H1 (cell line): ENCODE measurements around the gene SCN4A. TPM values are rescaled to one million over a fixed set of nuclear protein-coding genes. Genes with fewer than 3 reads are reported as not detected.
A peak's percentile ranks its signal among the peaks of the same experiment; 100 is the strongest.

Experiments used
- CTCF ChIA-PET: fragments of 300-600 bp; sonication (Branson Sonifier 250); formaldehyde crosslinking; loops from one replicate; lab custom pipeline; 2021; ENCODE audit not compliant: partially characterized antibody; lab: Charles Lee
- POLR2A ChIA-PET: fragments of 300-600 bp; sonication (Branson Sonifier 250); formaldehyde crosslinking; loops from one replicate; lab custom pipeline; 2021; ENCODE audit warnings: inconsistent platforms; ENCODE audit not compliant: partially characterized antibody; lab: Charles Lee
- DNase-seq, 2 experiments: peaks; one replicate each; pipeline versions ENCODE4 v3.0.0 to v3.0.0-alpha.2; 2010 to 2022; ENCODE audit warnings: low spot score in 2 of 2, low read depth in 1 of 2, mixed read lengths in 1 of 2
- FAIRE-seq: peaks from 2 replicates; lab custom pipeline; 2011; peaks lifted over from hg19 to GRCh38; lab: Jason Lieb, UNC
- H2AFZ ChIP-seq: 2 replicates; pipeline ENCODE4 v1.8.1; 2012; ENCODE audit warnings: low read length, inconsistent platforms
- H2AK5ac ChIP-seq: 2 replicates; pipeline ENCODE4 v1.6.1; 2013; ENCODE audit warnings: low read depth, low read length
- H2BK120ac ChIP-seq: replicated peaks from 2 replicates; pipeline ENCODE3; 2013; ENCODE audit warnings: low read depth, low read length, inconsistent platforms
- H2BK12ac ChIP-seq: 2 replicates; pipeline ENCODE4 v1.6.1; 2013; ENCODE audit warnings: low read depth, low read length
- H2BK15ac ChIP-seq: 2 replicates; pipeline ENCODE4 v1.6.1; 2013; ENCODE audit warnings: low read length
- H2BK20ac ChIP-seq: 2 replicates; pipeline ENCODE4 v1.6.1; 2013; ENCODE audit warnings: low read length
- H2BK5ac ChIP-seq: 2 replicates; pipeline ENCODE4 v1.6.1; 2013; ENCODE audit warnings: low read depth, low read length
- H3K14ac ChIP-seq: 2 replicates; pipeline ENCODE4 v1.6.1; 2013; ENCODE audit warnings: inconsistent platforms; ENCODE audit not compliant: insufficient read length
- H3K18ac ChIP-seq: 2 replicates; pipeline ENCODE4 v1.6.1; 2013; ENCODE audit warnings: low read length; ENCODE audit errors: extremely low read depth
- H3K23ac ChIP-seq: 2 replicates; pipeline ENCODE4 v1.6.1; 2013; ENCODE audit warnings: inconsistent platforms; ENCODE audit not compliant: insufficient read length
- H3K23me2 ChIP-seq: 2 replicates; pipeline ENCODE4 v1.6.1; 2013; ENCODE audit warnings: low read depth, low read length
- H3K27ac ChIP-seq: 2 replicates; pipeline ENCODE4 v1.6.1; 2011; ENCODE audit warnings: low read depth, low read length, inconsistent platforms
- H3K27me3 ChIP-seq, 4 experiments: replicated peaks in 1 of 4; 1 replicate in 1 of 4; 2 replicates in 3 of 4; pipeline versions ENCODE4 v1.6.1 to v1.8.1; 2011 to 2013; ENCODE audit warnings: low read length in 3 of 4, mild to moderate bottlenecking in 3 of 4, inconsistent platforms in 2 of 4, mixed read lengths in 2 of 4, moderate library complexity in 1 of 4; ENCODE audit not compliant: control insufficient read depth in 3 of 4, insufficient read depth in 3 of 4; ENCODE audit errors: extremely low read depth in 1 of 4
- H3K36me3 ChIP-seq, 4 experiments: 2 replicates each; pipeline versions ENCODE4 v1.6.1 to v1.8.1; 2011 to 2013; ENCODE audit warnings: mild to moderate bottlenecking in 4 of 4, low read length in 3 of 4, moderate library complexity in 2 of 4, control low read depth in 1 of 4, inconsistent platforms in 1 of 4; ENCODE audit not compliant: insufficient read depth in 4 of 4, control insufficient read depth in 2 of 4
- H3K4ac ChIP-seq: replicated peaks from 2 replicates; pipeline ENCODE3; 2013; ENCODE audit warnings: low read length, low read depth, mixed read lengths, inconsistent platforms; ENCODE audit not compliant: insufficient read length
- H3K4me1 ChIP-seq, 4 experiments: replicated peaks in 1 of 4; 1 replicate in 1 of 4; 2 replicates in 3 of 4; pipeline versions ENCODE4 v1.6.1 to v1.8.1; 2011 to 2013; ENCODE audit warnings: low read length in 3 of 4, inconsistent platforms in 2 of 4, mixed read lengths in 1 of 4; ENCODE audit not compliant: insufficient read depth in 4 of 4, control insufficient read depth in 3 of 4
- H3K4me2 ChIP-seq, 2 experiments: 2 replicates each; pipeline versions ENCODE4 v1.6.1 to v1.8.1; 2011 to 2013; ENCODE audit warnings: low read depth in 2 of 2, low read length in 2 of 2, control low read depth in 1 of 2, inconsistent platforms in 1 of 2, mild to moderate bottlenecking in 1 of 2; ENCODE audit not compliant: insufficient read depth in 1 of 2
- H3K4me3 ChIP-seq, 4 experiments: fragments of 200-600, 300-600 bp in 1 of 4; sonication (generic), shearing (Covaris generic), sonication (Bioruptor Twin) in 1 of 4; 2 replicates each; pipeline versions ENCODE4 v1.5.1 to v1.8.1; 2011 to 2016; ENCODE audit warnings: low read length in 4 of 4, low read depth in 3 of 4, control low read depth in 2 of 4, inconsistent platforms in 2 of 4, mild to moderate bottlenecking in 2 of 4, mixed read lengths in 1 of 4, moderate library complexity in 1 of 4; ENCODE audit not compliant: insufficient read depth in 2 of 4; ENCODE audit errors: extremely low read depth in 1 of 4
- H3K56ac ChIP-seq: replicated peaks from 2 replicates; pipeline ENCODE3; 2013; ENCODE audit warnings: low read depth, mild to moderate bottlenecking, mixed read lengths, low read length, inconsistent platforms; ENCODE audit not compliant: insufficient read length
- H3K79me1 ChIP-seq: 2 replicates; pipeline ENCODE4 v1.6.1; 2013; ENCODE audit warnings: low read depth, low read length, control low read depth
- H3K79me2 ChIP-seq, 2 experiments: 2 replicates each; pipeline versions ENCODE4 v1.6.1 to v1.8.1; 2012 to 2013; ENCODE audit warnings: low read length in 2 of 2, mild to moderate bottlenecking in 2 of 2, inconsistent platforms in 1 of 2; ENCODE audit not compliant: insufficient read depth in 2 of 2, control insufficient read depth in 1 of 2
- H3K9ac ChIP-seq, 4 experiments: replicated peaks in 1 of 4; 1 replicate in 1 of 4; 2 replicates in 3 of 4; pipeline versions ENCODE4 v1.6.1 to v1.8.1; 2011 to 2013; ENCODE audit warnings: low read depth in 3 of 4, low read length in 3 of 4, control low read depth in 2 of 4, mild to moderate bottlenecking in 2 of 4, moderate library complexity in 2 of 4, inconsistent platforms in 1 of 4; ENCODE audit errors: extremely low read depth in 1 of 4
- H3K9me3 ChIP-seq, 2 experiments: 2 replicates each; pipeline versions ENCODE4 v1.6.1 to v1.8.1; 2012 to 2013; ENCODE audit warnings: mild to moderate bottlenecking in 2 of 2, moderate library complexity in 2 of 2, control low read depth in 1 of 2, inconsistent platforms in 1 of 2, low read depth in 1 of 2, low read length in 1 of 2, mixed read lengths in 1 of 2; ENCODE audit not compliant: insufficient read depth in 2 of 2
- H4K20me1 ChIP-seq, 2 experiments: replicated peaks in 1 of 2; 2 replicates each; pipeline versions ENCODE3 to v1.8.1; 2011 to 2013; ENCODE audit warnings: inconsistent platforms in 2 of 2, low read length in 2 of 2, mild to moderate bottlenecking in 1 of 2; ENCODE audit not compliant: insufficient read depth in 2 of 2, control insufficient read depth in 1 of 2
- H4K5ac ChIP-seq: 2 replicates; pipeline ENCODE4 v1.6.1; 2013; ENCODE audit warnings: low read length, low read depth, mixed read lengths, inconsistent platforms; ENCODE audit not compliant: insufficient read length
- H4K8ac ChIP-seq: 2 replicates; pipeline ENCODE4 v1.8.0; 2013; ENCODE audit warnings: mild to moderate bottlenecking, moderate library complexity, low read length, inconsistent platforms; ENCODE audit not compliant: insufficient read depth; ENCODE audit errors: extremely low read depth
- H4K91ac ChIP-seq: replicated peaks from 2 replicates; pipeline ENCODE3; 2013; ENCODE audit warnings: low read length, mixed read lengths, inconsistent platforms; ENCODE audit not compliant: insufficient read length
- BACH1 ChIP-seq: IDR thresholded peaks from 2 replicates; pipeline ENCODE4 v1.6.1; 2012; ENCODE audit warnings: low read length, improper control_type of control experiment
- HDAC2 ChIP-seq, 2 experiments: fragments of 300-600 bp in 1 of 2; sonication (generic) in 1 of 2; IDR thresholded peaks; 2 replicates each; pipeline ENCODE4 v1.6.1; 2011 to 2012; ENCODE audit warnings: low read depth in 2 of 2, low read length in 2 of 2, mild to moderate bottlenecking in 2 of 2, moderate library complexity in 2 of 2, borderline replicate concordance in 1 of 2, inconsistent platforms in 1 of 2
- HDAC6 ChIP-seq: IDR thresholded peaks from one replicate; pipeline ENCODE4 v1.7.1; 2012; ENCODE audit warnings: low read depth, mild to moderate bottlenecking, inconsistent platforms, low read length, moderate library complexity
- JUN ChIP-seq: IDR thresholded peaks from 2 replicates; pipeline ENCODE4 v1.6.1; 2011; ENCODE audit warnings: low read depth, mild to moderate bottlenecking, improper control_type of control experiment, low read length
- NRF1 ChIP-seq: IDR thresholded peaks from 2 replicates; pipeline ENCODE4 v1.6.1; 2011; ENCODE audit warnings: mild to moderate bottlenecking, low read depth, low read length, improper control_type of control experiment
- SP1 ChIP-seq: IDR thresholded peaks from 2 replicates; pipeline ENCODE4 v1.6.1; 2011; ENCODE audit warnings: low read depth, low read length
- TAF1 ChIP-seq: IDR thresholded peaks from 2 replicates; pipeline ENCODE4 v1.6.1; 2011; ENCODE audit warnings: mild to moderate bottlenecking, low read depth, low read length
- WGBS, 2 experiments: shearing (Covaris generic) in 1 of 2; methylation state at CpG; one replicate each; pipeline versions ENCODE4 v1.1.6 to v1.1.7; 2013 to 2015; ENCODE audit warnings: low lambda C conversion rate in 2 of 2, mixed read lengths in 2 of 2, inconsistent platforms in 1 of 2, low coverage in 1 of 2, missing lambda C conversion rate in 1 of 2; ENCODE audit not compliant: insufficient replicate concordance in 2 of 2, insufficient coverage in 1 of 2, insufficient read length in 1 of 2; ENCODE audit errors: extremely low coverage in 1 of 2, missing lambda C conversion rate in 1 of 2; 5-methylcytosine and 5-hydroxymethylcytosine counted together
- polyA plus RNA-seq, 7 experiments: library from polyadenylated mRNA; depleted of rRNA in 3 of 7; stranded (reverse) in 5 of 7; unstranded in 2 of 7; fragments of >200 nt in 5 of 7; fragments of 200-250 nt in 2 of 7; gene quantifications; 1 replicate in 5 of 7; 2 replicates in 1 of 7; 4 replicates in 1 of 7; pipeline versions ENCODE4 v1.2.1 to v1.2.3, GENCODE V29; 2011 to 2013; ENCODE audit warnings: missing spikeins in 2 of 7, mixed read lengths in 2 of 7
- total RNA-seq: library from RNA; stranded (reverse); fragmentation: NEBNext Ultra II Directional; extraction: Animal tissue kit (Norgen Biotek cat#: 25700); gene quantifications from 2 replicates; pipeline ENCODE4 v1.2.1, GENCODE V29; 2021
- TF ChIP-seq, protein P1 (sequence below): IDR thresholded peaks from 2 replicates; pipeline ENCODE4 v1.6.1; 2011; ENCODE audit warnings: low read depth, mild to moderate bottlenecking, low read length; ENCODE audit not compliant: insufficient read depth

SCN4A gene
- total and polyA plus RNA-seq, 2 of the 8 experiments (the other 6 are each of a cell fraction or from before 2014, with no cell fraction given), result 5.0 to 8.5 TPM

GRCh38 chr17:63991611-63992010, 18.9 kb upstream of the SCN4A start:
- Histone ChIP-seq H3K27me3 (peaks cover 0 to 5% (median 0%) of the 10 kb centered on the region in 4 experiments; a peak in 3 of 7 replicates), H2BK120ac (peak overlapping the region; percentile 33), H3K23me2 (no peaks in the 10 kb centered on the region; the same call in 1 of the 2 replicates), H2BK5ac (no peak overlapping the region), H3K4me2 (no peak overlapping the region), H2BK20ac (no peak overlapping the region), H2AFZ (no peak overlapping the region), H2AK5ac (no peak overlapping the region), H4K8ac (no peak overlapping the region), H3K23ac (no peak overlapping the region), H4K91ac (no peak overlapping the region), H3K79me1 (no peaks in the 10 kb centered on the region), H3K36me3 (no peaks in the 10 kb centered on the region), H3K4me3 (no peak overlapping the region), H3K4me1 (peaks cover 0 to 18% (median 11%) of the 10 kb centered on the region in 4 experiments; a peak in 6 of 7 replicates), H3K56ac (no peak overlapping the region), H3K27ac (no peak overlapping the region), H3K4ac (no peak overlapping the region), H4K20me1 (no peaks in the 10 kb centered on the region), H2BK12ac (peak overlapping the region; percentile 75; the same call in 1 of the 2 replicates), H3K18ac (no peak overlapping the region; the same call in 1 of the 2 replicates), H2BK15ac (no peak overlapping the region), H4K5ac (no peak overlapping the region), H3K79me2 (no peaks in the 10 kb centered on the region), H3K14ac (no peak overlapping the region), H3K9ac (no peak overlapping the region), H3K9me3 (no peaks in the 10 kb centered on the region)
- FAIRE-seq (no peak), DNase-seq (no peak)
- POLR2A ChIA-PET, result interaction anchor here (0.9 kb wide), 1 partner anchor 22 kb away, joined by 4 read pairs; no protein-coding TSS in a partner anchor
- 82% methylated on average over 11 of the region's 11 CpGs; no CpG with 5 or more reads in 1 of the 2 experiments for WGBS, 2 experiments
- CTCF ChIA-PET, result interaction anchor here (1.0 to 6.5 kb wide), 9 partner anchors 9 to 80 kb away, joined by 3 to 67 read pairs (median 4); partner anchors contain the start of gene GH1
- TF ChIP-seq TAF1 (no peak), HDAC6 (no peak), JUN (no peak), BACH1 (no peak), SP1 (no peak), HDAC2 (IDR thresholded peaks at IDR 0.05; ENCODE audit: borderline replicate concordance in 1 of 2, low read depth in 2 of 2, low read length in 2 of 2) (no peak), NRF1 (no peak)
- TF ChIP-seq, protein P1, sequence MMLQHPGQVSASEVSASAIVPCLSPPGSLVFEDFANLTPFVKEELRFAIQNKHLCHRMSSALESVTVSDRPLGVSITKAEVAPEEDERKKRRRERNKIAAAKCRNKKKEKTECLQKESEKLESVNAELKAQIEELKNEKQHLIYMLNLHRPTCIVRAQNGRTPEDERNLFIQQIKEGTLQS, result no peak
